ENCODE data around the gene SPSB3. TPM values are rescaled to one million over a fixed set of nuclear protein-coding genes. Genes with fewer than 3 reads are reported as not detected.

SPSB3 gene
- total and polyA plus RNA-seq, 9 of the 15 experiments (the other 6 are each of a cell fraction or from before 2014, with no cell fraction given), result 0.39 to 37.4 (median 7.1) TPM

DNA sequence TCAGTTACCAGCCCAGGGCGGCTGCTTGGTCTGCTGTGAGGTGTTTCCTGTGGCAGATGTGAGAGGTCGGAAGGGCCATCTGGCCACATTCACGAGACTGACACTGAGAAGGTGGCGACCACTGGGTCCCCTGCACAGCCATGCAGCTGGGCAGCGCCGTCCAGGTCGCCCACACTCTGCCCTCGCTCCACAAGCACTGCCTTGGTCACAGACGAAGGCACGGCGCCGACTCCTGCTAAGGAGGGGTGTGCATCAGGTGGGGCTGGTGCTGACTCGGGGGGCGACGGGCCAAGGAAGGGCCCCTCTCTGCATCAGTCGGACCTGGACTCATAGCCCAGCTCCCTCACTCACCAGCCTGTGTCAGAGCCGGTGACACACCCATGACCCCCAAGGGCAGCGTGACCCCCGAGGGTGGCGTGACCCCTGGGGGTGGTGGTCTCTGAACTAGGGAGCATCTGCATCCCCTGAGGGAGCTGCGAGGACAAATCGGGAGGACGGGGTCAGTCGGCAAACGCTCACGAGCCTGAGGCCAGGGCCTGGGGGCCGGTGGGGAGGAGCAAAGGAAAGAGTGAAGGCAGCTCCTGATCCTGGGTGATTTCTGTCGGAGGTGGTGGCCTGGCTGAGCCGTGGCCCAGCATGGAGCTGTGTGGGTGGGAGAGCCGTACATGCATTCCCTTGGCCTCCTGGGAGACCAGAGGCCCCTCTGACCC, 41.4 kb downstream of the SPSB3 start:
- Histone ChIP-seq H4K20me1 (replicated peaks; ENCODE audit: control insufficient read depth, insufficient read depth, low read length) (no peaks in the 10 kb centered on the region), H3K9ac (ENCODE audit: insufficient read depth in 1 of 2, low read depth in 2 of 2, low read length in 2 of 2) (peak overlapping the region in 1 of 2 experiments; percentile 68; a peak in 1 of 4 replicates), H3K4me1 (replicated peaks in 1 of 2; ENCODE audit: control insufficient read depth in 2 of 2, insufficient read depth in 2 of 2, low read length in 2 of 2) (peaks cover 0 to 50% of the 10 kb centered on the region in 2 experiments; a peak in 2 of 5 replicates), H3K4me3 (no peak overlapping the region), H3K36me3 (ENCODE audit: control insufficient read depth, insufficient read depth, low read length) (peaks cover 18% of the 10 kb centered on the region; the same call in 1 of the 3 replicates), H3K9me3 (replicated peaks; ENCODE audit: control insufficient read depth, insufficient read depth, low read depth, low read length) (peaks cover 22% of the 10 kb centered on the region), H3K79me2 (ENCODE audit: control insufficient read depth, insufficient read depth, low read length) (no peaks in the 10 kb centered on the region), H2AFZ (ENCODE audit: low read depth, low read length) (no peak overlapping the region), H3K27ac (ENCODE audit: extremely low read depth, low read depth, low read length) (no peak overlapping the region), H3K27me3 (ENCODE audit: control insufficient read depth in 2 of 2, insufficient read depth in 2 of 2, low read length in 2 of 2) (no peaks in the 10 kb centered on the region; a peak in 1 of 5 replicates), H3K4me2 (ENCODE audit: insufficient read depth, low read length) (no peak overlapping the region), H3K9me1 (ENCODE audit: control insufficient read depth, insufficient read depth, low read length) (no peaks in the 10 kb centered on the region)
- FAIRE-seq (no peak), ATAC-seq (no peak), DNase-seq (ENCODE audit: extremely low read depth in 1 of 4, low spot score in 3 of 4) (no peak)
- ChIA-PET POLR2A (no interaction called here), CTCF (ENCODE audit: low intra/inter-chr PET ratio) (no interaction called here)
- no TSS peak for BruUV-seq (replicated peaks)
- WGBS (ENCODE audit: insufficient coverage, low coverage, missing lambda C conversion rate), result 95% methylated on average over 23 of the region's 30 CpGs
- TF ChIP-seq, protein P1, sequence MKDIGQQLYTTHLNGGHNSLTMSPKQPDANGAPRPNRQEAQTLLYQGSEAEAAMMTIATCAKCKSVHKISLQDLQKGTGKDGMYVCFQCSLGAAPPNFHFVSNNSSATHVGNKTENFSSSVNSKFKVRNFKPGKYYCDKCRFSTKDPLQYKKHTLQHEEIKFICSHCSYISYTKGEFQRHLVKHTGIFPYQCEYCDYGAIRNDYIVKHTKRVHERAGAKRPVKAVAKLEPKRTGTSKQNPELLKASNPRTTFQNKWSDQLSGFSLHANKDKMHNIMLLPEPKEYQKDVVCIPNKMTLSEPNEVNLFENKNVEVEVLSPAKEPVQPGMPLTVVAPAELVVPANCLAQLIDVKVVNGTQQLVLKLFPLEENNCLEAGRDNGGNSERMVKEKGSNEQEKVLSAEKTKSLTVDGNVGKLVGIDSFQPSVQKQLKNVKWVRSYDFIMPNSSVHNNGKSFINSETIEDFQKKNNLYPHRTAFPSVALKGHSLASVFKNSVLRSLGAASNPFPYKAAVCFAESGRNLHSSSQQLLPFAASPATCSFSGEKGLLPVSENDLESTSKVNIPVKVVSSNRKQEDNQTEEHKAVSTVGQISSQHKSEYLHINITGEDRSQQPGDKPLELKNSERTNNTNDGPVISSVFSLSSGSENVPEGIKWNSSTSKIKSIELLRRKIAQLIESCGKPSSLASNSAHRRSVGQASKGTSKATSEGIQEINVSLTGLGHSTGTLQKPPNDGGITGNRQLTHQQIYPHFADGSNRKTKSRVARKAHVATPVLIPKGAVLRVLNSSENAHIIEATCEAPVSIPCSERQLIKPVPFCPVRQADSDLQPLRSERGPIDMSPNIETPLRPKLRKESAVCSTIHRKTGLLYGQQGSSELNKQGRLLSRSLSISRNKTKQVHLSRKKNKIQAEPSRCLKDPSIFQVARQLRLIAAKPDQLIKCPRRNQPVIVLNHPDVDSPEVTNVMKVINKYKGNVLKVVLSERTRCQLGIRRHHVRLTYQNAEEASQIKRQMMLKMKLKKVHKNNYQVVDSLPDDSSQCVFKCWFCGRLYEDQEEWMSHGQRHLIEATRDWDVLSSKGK (CRISPR knock-in tag; IDR thresholded peaks at IDR 0.05), result no peak
- TF ChIP-seq CSDE1 (IDR thresholded peaks at IDR 0.05), result no peak
- in situ Hi-C loops (cut with MboI) (no loop called here), intact Hi-C loops (cut with micrococcal nuclease) (no loop called here)

Measured in K562 (cell line).